GM21360 (cell line): ENCODE data around the gene RRP1.
"Not testable (repeated sequence)": the region's sequence is repeated elsewhere in the genome, so short reads cannot be mapped to it uniquely, and the experiment has no call there.

ENCODE experiments used
- ATAC-seq: cut with Tn5 transposase; IDR thresholded peaks from one replicate; pipeline ENCODE4 v1.9.1; 2021; ENCODE audit warnings: mild to moderate bottlenecking, moderate library complexity; ENCODE audit not compliant: unreplicated experiment

The RRP1 gene

DNA sequence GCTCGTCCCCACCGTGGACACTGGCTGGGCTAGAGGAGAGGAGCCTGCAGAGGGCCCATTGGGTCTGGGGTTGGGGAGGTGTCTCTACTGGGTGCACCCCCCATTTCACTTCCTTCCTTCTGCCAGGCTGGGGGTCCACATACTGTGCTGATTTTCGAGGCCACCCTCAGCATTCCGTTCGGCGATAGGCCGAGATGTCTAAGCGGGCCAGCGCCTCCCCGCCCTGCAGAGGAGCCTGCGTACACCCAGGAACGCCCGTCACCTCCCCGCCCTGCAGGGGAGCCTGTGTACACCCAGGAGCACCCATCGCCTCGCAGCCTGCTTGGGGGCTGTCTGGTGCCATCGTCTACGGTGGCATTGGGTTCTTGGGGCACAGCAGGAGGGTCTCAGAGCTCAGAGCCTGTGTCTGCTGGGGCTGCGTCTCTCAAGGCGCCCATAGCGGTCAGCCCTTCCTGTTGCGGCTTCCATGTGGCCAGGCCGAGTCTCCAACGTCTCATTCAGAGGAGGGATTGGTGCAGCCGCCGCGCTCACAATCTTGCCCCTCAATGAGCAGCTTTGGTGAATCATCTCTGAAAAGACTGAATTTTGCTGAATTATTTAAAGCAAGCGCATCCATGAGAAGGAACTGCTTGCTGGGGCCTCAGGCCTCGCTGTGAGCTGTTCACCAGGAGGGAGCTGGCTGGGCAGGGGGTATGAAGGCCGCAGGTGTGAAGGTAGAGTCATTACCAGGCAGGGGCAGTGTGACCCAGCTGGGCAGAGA is 44.9 kb downstream of the RRP1 start:
- no peak for ATAC-seq

DNA sequence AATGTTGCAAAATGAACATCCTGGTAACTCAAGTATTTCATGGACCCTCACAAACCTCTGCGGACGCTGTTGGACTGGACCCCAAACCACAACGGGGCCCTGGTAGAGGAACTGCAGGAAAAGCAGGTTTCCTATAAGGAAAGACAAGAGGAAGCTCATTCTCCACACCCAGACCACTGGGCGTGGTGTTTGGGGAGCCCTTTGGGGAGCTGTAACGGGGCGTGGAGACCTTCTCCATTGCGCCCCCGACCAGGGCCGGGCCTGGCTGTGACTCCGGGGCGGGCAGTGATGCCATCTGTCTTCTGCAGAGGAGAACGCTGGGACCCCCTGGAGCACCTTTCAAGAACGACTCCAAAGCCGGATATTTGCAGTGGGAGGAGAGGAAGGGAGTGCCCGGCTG is 45.7 kb downstream of the RRP1 start:
- no peak for ATAC-seq

DNA sequence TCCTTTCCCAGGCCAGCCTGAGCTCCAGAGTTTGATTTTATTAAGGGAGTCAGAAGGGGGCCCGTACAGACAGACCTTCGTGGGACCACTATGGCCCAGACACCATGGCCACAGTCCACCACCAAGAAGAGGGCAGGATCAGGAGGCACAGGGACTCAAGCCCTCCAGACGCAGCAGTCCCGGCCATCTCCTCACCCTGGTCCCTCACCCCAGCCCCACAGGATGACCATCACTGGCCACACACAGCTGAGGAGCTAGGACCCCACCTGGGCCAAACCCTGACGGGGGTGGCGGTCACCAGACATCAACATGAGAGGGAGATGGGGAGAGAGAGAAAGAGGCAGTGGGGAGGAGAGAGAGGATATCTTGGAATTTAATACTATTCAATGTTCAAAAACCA is 46.5 kb downstream of the RRP1 start:
- no peak for ATAC-seq

DNA sequence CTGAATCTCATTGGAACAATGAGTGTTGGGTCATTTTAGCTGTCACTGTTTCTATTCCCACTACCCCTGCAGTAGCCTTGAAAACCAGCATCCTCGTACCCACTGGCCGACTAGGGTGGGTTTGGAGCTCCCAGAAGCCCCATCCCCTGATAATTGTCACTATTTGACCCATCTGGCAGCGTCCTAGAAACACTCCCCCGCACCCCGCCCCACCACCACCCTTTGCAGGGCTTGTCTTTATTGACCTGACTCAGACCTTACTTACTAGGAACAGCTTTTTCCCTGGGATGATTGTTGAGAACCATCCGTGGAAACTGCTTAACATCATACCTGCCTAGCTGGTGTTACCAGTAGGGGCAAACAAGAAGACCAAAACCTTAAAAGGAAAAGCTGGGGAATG is 47.2 kb downstream of the RRP1 start:
- no peak for ATAC-seq

DNA sequence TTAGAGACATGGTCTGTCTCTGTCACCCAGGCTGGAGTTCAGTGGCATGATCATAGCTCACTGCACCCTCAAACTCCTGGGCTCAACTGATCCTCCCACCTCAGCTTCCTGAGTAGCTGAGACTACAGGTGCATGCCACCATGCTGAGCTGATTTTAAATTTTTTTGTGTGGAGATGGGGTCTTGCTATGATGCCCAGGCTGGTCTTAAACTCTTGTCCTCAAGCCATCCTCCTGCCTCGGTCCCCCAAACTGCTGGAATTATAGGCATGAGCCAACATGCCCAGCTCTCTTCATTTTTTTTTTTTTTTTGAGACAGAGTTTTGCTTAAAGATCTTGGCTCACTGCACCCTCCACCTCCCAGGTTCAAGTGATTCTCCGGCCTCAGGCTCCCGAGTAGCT is 50.9 kb downstream of the RRP1 start:
- ATAC-seq, result no peak

DNA sequence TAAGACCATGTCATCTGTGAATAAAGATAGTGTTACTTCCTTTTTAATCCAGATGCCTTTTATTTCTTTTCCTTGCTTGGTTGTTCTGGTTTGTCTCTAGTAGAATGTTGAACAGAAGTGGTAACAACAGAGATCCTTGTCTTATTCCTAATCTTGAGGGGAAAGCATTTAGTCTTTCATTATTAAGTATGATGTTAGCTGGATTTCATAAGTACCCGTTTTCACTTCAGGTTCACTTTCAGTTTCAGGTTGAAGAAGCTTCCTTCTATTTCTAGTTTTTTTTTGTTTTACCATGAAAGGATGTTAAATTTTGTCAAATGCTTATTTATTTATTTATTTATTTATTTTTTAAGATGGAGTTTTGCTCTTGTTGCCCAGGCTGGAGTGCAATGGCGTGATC is 53.4 kb downstream of the RRP1 start:
- no peak for ATAC-seq

DNA sequence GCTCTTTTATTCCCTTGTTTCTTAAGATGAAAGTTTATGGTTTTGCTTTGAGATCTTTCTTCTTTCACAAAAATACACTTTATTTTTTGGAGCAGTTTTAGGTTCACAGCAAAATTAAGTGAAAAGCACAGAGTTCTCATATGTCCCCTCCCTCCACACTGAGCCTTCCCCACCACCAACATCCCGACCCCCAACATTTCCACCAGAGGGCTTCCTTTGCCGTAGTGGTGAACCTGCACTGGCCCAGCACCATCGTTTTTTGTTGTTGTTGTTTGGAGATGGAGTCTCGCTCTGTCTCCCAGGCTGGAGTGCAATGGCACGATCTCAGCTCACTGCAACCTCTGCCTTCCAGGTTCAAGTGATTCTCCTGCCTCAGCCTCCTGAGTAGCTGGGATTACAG is 55.5 kb downstream of the RRP1 start:
- not testable (repeated sequence) for ATAC-seq

DNA sequence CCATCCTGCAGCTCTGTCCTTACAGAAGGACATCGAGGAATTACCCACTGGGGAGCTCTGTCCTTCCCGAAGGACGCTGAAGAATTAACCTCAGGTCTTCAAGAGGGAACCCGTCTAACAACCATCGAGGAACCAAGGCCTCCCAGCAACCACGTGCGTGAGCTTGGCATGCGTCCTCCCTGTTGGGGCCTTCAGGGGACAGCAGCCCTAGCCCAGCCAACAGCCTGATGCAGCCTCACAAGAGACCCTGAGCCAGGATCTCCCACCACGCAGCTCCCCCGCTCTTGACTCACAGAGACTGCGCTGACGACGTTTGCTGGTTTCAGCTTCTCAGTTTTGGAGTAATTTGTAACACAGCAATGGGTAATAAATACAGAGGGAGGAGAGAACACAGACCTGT is 56.0 kb downstream of the RRP1 start:
- no peak for ATAC-seq

DNA sequence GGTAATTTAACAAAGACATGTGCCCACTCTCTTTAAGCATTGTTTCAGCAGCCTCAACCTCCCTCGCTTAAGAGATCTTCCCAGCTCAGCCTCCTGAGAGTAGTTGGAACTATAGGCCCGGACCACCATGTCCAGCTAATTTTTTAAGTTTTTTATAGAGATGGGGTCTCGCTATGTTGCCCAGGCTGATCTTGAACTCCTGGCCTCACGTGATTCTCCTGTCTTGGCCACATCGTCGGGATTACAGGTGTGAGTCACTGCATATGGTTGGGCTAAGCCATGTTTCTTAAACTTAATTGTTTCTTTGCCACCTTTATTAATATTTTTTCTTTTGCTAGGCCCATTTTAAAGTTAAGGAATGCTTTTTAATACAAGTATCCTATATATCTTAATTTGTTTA is 57.1 kb downstream of the RRP1 start:
- ATAC-seq, result no peak

DNA sequence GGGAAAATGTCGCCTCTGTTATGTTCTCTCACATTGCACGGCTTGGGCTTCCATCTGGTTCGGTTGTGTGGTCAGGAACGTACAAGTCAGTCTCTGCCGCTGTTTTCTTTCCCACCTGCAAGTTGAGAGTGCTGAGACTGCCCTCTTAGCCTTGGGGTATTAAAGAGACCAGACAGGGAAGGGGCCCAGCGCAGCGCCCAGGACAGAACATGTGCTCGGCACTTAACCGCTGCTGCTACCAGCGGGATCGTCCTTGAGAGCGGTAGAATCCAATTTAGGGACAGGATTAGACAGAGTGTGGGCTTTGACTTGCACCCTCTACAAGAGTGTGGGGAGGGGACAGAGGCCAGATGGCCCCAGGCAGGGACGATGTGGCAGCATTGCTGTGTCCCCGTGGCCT is 57.9 kb downstream of the RRP1 start:
- ATAC-seq, result no peak

DNA sequence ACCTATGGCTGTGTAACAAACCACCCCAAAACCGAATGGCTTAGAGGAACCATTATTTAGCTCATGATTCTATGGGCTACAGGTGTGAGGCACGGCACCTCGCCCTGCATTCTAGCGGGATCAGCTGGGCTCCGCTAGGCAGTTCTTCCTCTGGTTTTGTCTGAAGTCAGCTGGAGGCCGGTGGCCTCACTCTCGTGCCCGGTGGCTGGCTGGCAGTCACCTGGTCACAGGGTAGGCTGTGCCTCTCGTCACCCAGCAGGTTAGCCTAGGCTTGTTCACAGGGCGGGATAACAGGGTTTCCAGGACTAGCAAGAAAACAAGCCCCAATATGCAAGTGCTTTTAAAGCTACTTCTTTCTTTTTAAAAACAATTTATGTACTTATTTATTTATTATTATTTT is 59.4 kb downstream of the RRP1 start:
- ATAC-seq, result no peak

DNA sequence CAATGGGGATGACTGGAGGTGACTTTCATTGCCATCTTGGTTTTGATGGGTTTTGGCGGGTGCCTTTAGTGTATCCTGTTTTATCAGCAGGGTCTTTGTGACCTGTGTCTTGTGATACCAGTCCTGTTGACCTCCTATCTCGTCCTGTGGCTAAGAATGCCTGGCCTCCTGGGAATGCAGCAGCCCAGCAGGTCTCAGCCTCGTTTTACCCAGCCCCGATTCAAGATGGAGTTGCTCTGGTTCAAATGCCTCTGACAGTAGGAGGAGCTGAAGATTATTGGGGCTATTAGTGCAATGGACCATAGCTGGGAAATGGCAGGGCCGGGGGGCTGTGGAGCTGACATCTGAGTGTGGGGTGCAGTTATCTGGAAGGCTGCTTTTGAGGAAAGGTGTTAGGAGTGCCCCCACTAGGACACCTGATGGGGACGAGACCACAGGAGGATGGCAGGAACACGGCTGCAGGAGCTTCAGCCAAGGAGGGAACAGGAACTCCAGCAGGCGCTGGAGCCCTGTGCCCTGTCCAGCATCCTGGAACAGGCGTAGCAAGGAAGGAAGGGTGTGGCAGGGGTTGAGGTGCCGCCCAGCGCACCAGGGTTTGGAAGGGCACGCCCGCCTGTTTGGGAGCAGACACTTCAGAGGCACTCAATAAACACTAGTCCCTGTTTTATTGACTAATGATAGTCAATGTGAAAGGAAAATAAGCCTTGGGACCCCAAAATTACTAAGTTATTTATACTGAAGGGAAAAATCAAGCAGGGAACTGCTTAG is 60.3 kb downstream of the RRP1 start:
- no peak for ATAC-seq

DNA sequence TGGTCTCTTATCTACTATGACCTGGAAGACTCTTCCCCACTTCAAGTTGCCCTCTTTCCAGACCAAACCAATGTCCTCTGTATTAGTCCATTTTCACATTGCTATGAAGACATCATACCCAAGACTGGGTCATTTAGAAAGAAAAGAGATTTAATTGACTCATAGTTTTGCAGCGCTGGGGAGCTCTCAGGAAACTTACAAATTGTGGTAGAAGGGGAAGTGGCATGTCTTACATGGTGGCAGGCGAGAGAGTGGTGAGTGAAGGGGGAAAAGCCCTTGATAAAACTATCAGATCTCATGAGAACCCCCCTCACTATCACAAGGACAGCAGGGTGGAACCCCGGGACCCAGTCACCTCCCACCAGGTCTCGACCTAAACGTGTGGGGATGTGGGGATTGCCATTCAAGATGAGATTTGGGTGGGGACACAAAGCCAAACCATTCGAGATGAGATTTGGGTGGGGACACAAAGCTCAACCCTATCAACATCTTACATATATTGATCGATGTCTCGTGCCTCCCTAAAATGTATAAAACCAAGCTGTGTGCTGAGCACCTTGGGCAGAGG is 61.4 kb downstream of the RRP1 start:
- ATAC-seq, result no peak

DNA sequence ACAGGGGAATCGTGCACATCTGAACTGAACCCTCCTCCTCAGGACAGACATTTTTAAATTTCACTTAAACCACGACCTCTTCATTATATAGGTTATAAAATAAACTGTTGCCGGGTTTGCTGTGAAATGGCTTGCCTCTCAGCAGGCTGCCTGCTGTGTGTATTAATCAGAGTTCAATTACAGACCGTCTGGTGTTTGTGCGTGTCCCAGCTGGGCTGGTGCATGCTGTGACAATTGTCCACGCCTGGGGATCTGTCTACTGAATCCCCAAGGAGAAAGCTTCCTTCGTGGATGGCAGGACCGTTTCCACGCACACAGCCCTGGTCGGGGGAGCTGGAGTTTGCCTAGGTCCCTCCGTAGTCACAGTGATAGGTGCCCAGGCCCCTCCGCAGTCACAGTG is 62.2 kb downstream of the RRP1 start:
- no peak for ATAC-seq

DNA sequence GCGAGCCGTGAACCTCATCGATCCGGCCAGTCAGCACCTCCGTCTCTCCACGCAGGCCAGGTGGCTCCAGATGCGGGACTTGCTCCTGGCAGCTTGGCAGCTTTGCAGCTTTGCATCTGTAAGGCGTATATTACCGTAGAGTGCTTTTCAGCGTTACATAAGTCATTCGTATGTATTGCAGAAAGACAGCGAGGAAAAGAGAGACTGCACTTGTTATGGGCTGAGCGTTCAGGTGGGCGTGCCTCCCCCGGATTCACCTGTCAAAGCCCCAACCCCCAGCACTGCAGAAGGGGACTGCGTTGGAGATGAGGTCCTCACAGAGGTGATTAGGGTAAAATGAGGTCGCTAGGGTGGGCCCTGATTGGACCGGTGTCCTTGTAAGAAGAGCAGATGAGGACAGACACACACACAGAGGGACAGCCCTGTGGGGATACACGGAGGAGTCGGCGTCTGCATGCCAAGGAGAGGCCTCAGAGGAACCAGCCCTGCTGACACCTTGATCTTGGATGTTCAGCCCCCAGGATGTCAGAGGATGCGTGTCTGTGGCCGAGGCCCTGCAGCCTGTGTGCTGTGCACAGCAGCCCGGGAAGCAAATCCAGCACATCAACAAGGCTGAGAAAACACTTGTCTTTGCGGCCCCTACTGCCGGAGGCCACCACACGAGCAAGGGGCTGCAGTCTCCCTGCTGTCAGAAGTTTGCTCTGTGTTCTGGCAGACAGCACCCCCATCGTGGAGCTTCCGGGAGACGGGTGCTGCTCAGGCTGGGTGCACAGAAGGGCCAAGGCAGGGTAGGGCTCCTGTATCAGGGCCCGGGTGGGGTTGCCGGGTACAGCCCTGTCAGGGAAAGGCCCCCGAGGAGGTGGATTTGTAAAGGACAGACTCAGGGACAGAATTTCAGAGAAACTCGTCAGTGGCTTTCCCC is 64.7 kb downstream of the RRP1 start:
- peak; percentile 23 for ATAC-seq
